ENCODE results near the gene MMEL1. TPM values are rescaled to one million over a fixed set of nuclear protein-coding genes. Genes with fewer than 3 reads are reported as not detected.
A peak's percentile ranks its signal among the peaks of the same experiment; 100 is the strongest.

MMEL1 gene
- total and polyA plus RNA-seq, 2 of the 13 experiments (the other 11 are each of a cell fraction or from before 2014, with no cell fraction given), result 0.48 TPM; not detected in 1

DNA sequence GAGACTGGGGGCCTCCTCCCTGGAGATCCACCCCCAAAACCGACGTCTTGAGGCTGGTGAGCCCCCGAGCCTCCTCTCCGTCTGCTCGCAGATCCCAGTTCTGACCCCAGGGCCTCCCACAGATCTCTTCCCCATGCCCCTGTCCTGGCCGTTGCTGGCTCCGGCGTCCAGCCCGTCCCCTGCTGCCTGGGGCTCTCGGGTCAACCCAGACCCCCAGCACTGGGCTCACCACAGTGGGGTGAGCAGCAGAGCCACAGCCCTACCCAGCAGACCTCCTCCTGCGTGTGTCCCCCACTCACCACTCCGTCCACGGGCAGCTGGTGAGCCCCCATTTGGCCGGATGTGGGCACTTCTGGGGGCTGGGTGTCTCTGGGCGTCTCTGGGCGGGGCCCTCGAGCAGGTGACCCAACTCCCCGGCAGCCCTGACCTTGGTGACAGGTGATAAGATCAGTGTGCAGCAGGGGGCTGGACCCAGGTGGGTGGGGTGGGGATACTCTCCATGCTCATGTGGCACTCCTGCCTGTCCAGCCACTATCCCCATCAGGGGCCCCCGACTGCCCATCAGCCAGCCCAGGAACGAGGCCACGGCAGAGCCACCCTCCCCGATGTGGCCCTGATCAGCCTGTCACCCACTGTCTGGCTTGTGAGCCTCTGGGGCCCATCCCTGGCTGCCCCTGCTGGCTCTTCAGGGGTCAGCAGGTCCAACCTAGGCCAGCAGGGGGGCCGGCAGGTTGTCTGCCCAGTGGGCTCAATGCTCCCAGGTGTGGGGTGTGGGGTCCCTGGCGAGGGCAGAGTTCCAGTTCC is 75.9 kb downstream of the MMEL1 start (continued):
- TF ChIP-seq, protein P1, sequence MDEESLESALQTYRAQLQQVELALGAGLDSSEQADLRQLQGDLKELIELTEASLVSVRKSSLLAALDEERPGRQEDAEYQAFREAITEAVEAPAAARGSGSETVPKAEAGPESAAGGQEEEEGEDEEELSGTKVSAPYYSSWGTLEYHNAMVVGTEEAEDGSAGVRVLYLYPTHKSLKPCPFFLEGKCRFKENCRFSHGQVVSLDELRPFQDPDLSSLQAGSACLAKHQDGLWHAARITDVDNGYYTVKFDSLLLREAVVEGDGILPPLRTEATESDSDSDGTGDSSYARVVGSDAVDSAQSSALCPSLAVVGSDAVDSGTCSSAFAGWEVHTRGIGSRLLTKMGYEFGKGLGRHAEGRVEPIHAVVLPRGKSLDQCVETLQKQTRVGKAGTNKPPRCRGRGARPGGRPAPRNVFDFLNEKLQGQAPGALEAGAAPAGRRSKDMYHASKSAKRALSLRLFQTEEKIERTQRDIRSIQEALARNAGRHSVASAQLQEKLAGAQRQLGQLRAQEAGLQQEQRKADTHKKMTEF (CRISPR knock-in tag; IDR thresholded peaks at IDR 0.05), result no peak
- TF ChIP-seq REXO4 (CRISPR knock-in tag; IDR thresholded peaks at IDR 0.05; ENCODE audit: borderline replicate concordance) (no peak), CBX1 (IDR thresholded peaks at IDR 0.05; ENCODE audit: low read depth) (no peak), ZNF468 (CRISPR knock-in tag; IDR thresholded peaks at IDR 0.05) (no peak), DMAP1 (CRISPR knock-in tag; IDR thresholded peaks at IDR 0.05) (peak; percentile 43; the same call in 1 of the 2 replicates), RFXAP (CRISPR knock-in tag; IDR thresholded peaks at IDR 0.05; ENCODE audit: borderline replicate concordance) (no peak), CHD2 (IDR thresholded peaks at IDR 0.05; ENCODE audit: low read depth, low read length) (no peak), SNAI1 (CRISPR knock-in tag; IDR thresholded peaks at IDR 0.05; ENCODE audit: borderline replicate concordance) (0 out of 2 replicates have a peak, but pooled peaks have one; percentile 30), KDM5B (CRISPR knock-in tag; IDR thresholded peaks at IDR 0.05; ENCODE audit: borderline replicate concordance) (no peak), SETDB1 (CRISPR knock-in tag; IDR thresholded peaks at IDR 0.05; ENCODE audit: borderline replicate concordance) (0 out of 2 replicates have a peak, but pooled peaks have one; percentile 43), GPN1 (CRISPR knock-in tag; IDR thresholded peaks at IDR 0.05; ENCODE audit: borderline replicate concordance) (no peak), HDAC6 (IDR thresholded peaks at IDR 0.05; ENCODE audit: low read depth, low read length) (no peak), ZNF616 (CRISPR knock-in tag; IDR thresholded peaks at IDR 0.05; ENCODE audit: low read depth) (0 out of 2 replicates have a peak, but pooled peaks have one; percentile 21), ELF4 (CRISPR knock-in tag; IDR thresholded peaks at IDR 0.05; ENCODE audit: borderline replicate concordance) (no peak), ZNF33B (CRISPR knock-in tag; IDR thresholded peaks at IDR 0.05) (no peak; the same call in 1 of the 2 replicates), POLR2AphosphoS2 (IDR thresholded peaks at IDR 0.05; ENCODE audit: low read depth, low read length) (no peak), ZNF264 (CRISPR knock-in tag; IDR thresholded peaks at IDR 0.05) (no peak), ZNF879 (CRISPR knock-in tag; IDR thresholded peaks at IDR 0.05) (no peak), ZNF547 (CRISPR knock-in tag; IDR thresholded peaks at IDR 0.05) (peak; percentile 81), ZNF124 (CRISPR knock-in tag; IDR thresholded peaks at IDR 0.05) (no peak)
- TF ChIP-seq, protein P2, sequence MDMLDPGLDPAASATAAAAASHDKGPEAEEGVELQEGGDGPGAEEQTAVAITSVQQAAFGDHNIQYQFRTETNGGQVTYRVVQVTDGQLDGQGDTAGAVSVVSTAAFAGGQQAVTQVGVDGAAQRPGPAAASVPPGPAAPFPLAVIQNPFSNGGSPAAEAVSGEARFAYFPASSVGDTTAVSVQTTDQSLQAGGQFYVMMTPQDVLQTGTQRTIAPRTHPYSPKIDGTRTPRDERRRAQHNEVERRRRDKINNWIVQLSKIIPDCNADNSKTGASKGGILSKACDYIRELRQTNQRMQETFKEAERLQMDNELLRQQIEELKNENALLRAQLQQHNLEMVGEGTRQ (IDR thresholded peaks at IDR 0.05; ENCODE audit: low read depth, low read length), result no peak
- TF ChIP-seq, protein P2 (CRISPR knock-in tag; IDR thresholded peaks at IDR 0.05; ENCODE audit: borderline replicate concordance), result no peak
- TF ChIP-seq, protein P3, sequence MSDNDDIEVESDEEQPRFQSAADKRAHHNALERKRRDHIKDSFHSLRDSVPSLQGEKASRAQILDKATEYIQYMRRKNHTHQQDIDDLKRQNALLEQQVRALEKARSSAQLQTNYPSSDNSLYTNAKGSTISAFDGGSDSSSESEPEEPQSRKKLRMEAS (IDR thresholded peaks at IDR 0.05), result peak; percentile 23; the same call in 1 of the 2 replicates
- TF ChIP-seq, protein P4, sequence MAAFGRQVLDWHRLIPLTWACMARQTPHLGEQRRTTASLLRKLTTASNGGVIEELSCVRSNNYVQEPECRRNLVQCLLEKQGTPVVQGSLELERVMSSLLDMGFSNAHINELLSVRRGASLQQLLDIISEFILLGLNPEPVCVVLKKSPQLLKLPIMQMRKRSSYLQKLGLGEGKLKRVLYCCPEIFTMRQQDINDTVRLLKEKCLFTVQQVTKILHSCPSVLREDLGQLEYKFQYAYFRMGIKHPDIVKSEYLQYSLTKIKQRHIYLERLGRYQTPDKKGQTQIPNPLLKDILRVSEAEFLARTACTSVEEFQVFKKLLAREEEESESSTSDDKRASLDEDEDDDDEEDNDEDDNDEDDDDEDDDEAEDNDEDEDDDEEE (CRISPR knock-in tag; IDR thresholded peaks at IDR 0.05), result no peak

Measured in HepG2 (cell line).